ENCODE results near the gene LDLRAD1.

Gene LDLRAD1

DNA sequence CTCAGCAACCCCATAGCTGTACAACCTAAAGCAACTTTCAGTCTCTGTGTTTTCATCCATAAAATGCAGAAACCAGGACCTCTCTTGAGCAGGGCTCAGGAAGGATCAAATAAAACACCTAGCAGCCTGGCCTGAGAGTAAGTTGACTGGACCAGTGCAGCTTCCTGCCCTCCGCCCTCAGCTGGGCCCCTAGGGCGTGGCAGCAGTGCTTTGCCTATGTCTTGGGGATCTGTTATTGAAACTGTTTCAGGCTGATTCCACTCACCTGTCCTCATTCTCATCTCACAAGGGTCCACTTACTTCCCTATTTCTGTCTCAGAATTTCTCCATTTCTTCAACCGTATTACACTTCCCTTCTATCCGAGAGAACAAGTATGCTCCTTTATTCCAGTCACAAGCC, 54.5 kb downstream of the LDLRAD1 start:
- peaks cover 34% of the 10 kb centered on the region for H3K36me3 Mint-ChIP-seq
- H3K4me1 Mint-ChIP-seq, result peaks cover 2% of the 10 kb centered on the region
- CTCF ChIA-PET, result interaction anchor here (1.4 kb wide), 1 partner anchor 9 kb away, joined by 4 read pairs; no protein-coding TSS in a partner anchor

DNA sequence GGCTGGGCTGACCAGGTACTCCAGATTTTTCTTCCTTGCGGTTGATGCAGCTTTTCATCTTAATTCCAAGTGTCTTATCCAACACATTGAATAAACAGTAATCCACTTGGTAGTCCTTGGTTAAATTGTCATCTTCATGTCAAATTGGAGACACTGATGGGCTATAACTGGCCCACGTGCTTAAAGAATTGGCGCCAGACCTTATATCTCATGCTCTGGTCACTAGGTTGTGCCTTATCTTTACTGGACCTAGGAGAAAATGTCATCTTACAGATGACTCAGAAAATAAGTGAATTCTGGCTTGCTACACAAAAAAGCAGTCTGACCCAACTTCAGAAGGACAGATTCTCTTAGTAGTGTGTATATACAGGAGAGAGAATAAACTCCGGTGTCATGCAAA, 55.6 kb downstream of the LDLRAD1 start:
- CTCF ChIA-PET, result interaction anchor here (4.7 kb wide), 1 partner anchor 102 kb away, joined by 130 read pairs; no protein-coding TSS in a partner anchor
- H3K4me1 Mint-ChIP-seq, result peaks cover 4% of the 10 kb centered on the region
- H3K36me3 Mint-ChIP-seq, result peaks cover 28% of the 10 kb centered on the region
- DNase-seq, result no peak
- no peaks in the 10 kb centered on the region for H3K27me3 Mint-ChIP-seq
- no peak overlapping the region for H3K4me3 Mint-ChIP-seq
- no peak overlapping the region for H3K27ac Mint-ChIP-seq
- H3K9me3 Mint-ChIP-seq, result no peaks in the 10 kb centered on the region

More for the DNA sequence above, 54.5 kb downstream of the LDLRAD1 start:
- no peak for DNase-seq
- Mint-ChIP-seq H3K27ac (no peak overlapping the region), H3K4me3 (no peak overlapping the region), H3K9me3 (no peaks in the 10 kb centered on the region), H3K27me3 (no peaks in the 10 kb centered on the region)

DNA sequence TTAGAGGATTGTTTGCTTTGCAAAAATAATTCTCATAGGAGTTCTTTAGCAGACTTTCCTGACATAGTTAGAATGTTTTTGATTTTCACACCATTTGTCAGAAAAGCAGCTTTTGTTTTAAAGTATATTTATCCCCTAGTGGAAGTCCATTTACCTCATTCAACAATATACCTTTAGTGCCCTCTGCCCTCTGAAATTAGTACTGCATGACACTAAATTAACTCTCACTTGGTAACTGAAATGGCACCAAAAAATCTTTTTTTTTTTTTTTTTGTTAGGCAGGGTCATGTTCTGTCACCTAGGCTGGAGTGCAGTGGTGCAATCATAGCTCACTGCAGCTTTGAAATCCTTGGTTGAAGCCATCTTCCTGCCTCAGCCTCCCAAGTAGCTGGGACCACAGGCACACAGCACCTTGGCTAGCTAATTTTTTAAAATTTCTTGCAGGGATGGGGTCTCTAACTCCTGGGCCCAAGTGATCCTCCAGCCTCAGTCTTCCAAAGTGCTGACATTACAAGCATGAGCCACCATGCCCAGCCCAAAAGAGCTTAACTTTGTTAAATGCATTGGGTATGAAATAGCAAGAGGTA, 58.2 kb downstream of the LDLRAD1 start:
- no peak for DNase-seq
- Mint-ChIP-seq H3K4me3 (no peak overlapping the region), H3K36me3 (peaks cover 25% of the 10 kb centered on the region), H3K4me1 (peaks cover 15% of the 10 kb centered on the region), H3K9me3 (no peaks in the 10 kb centered on the region), H3K27me3 (no peaks in the 10 kb centered on the region), H3K27ac (no peak overlapping the region)
- CTCF ChIA-PET, result interaction anchor here (0.7 to 4.7 kb wide), 18 partner anchors 11 to 166 kb away, joined by 3 to 130 read pairs (median 4); partner anchors contain the start of genes IFT25, LRRC42 and NDC1
